Uterus (tissue), 4 donors: ENCODE results near the gene OARD1. TPM values are rescaled to one million over a fixed set of nuclear protein-coding genes. Genes with fewer than 3 reads are reported as not detected.

Experiments used
- DNase-seq, 2 donors: peaks; one replicate each; pipeline ENCODE4 v3.0.0-alpha.2; 2019 to 2020
- H3K27ac ChIP-seq, 2 donors: fragments of 200-600 bp; sonication (generic); 1 replicate in 1 of 2; 2 replicates in 1 of 2; pipeline ENCODE4 v1.5.1; 2016 to 2018
- H3K27me3 ChIP-seq, 2 donors: fragments of 200-600 bp; sonication (generic); one replicate each; pipeline ENCODE4 v1.5.1; 2018 to 2019; ENCODE audit warnings: control low read depth in 1 of 2
- H3K36me3 ChIP-seq, 2 donors: fragments of 200-600 bp; sonication (generic); one replicate each; pipeline ENCODE4 v1.5.1; 2019; ENCODE audit warnings: control low read depth in 1 of 2
- H3K4me1 ChIP-seq, 2 donors: fragments of 200-600 bp; sonication (generic); one replicate each; pipeline ENCODE4 v1.5.1; 2018 to 2019; ENCODE audit warnings: control low read depth in 1 of 2
- H3K4me3 ChIP-seq, 2 donors: fragments of 200-600 bp; sonication (generic); 1 replicate in 1 of 2; 2 replicates in 1 of 2; pipeline ENCODE4 v1.5.1; 2018 to 2019; ENCODE audit warnings: mild to moderate bottlenecking in 1 of 2
- H3K9me3 ChIP-seq, 2 donors: fragments of 200-600 bp; sonication (generic); one replicate each; pipeline ENCODE4 v1.5.1; 2019; ENCODE audit warnings: control low read depth in 1 of 2
- CTCF ChIP-seq, 4 experiments: fragments of 200-600 bp in 2 of 4; fragments of 450-650 bp in 2 of 4; sonication (generic) in 2 of 4; IDR thresholded peaks; one replicate each; pipeline ENCODE4 v1.5.1; 2016 to 2019; ENCODE audit warnings: antibody characterized with exemption in 4 of 4, mild to moderate bottlenecking in 2 of 4, moderate library complexity in 1 of 4
- POLR2A ChIP-seq, 2 donors: fragments of 450-650 bp; IDR thresholded peaks; one replicate each; pipeline ENCODE4 v1.6.1; 2016; ENCODE audit warnings: antibody characterized with exemption in 2 of 2, mild to moderate bottlenecking in 1 of 2, moderate library complexity in 1 of 2
- intact Hi-C: fragments of 100-400 bp; cut with DNase I; formaldehyde crosslinking; loops from one replicate; pipeline ENCODE4 v1.15.1; 2023; ENCODE audit warnings: low total_unique reads
- total RNA-seq, 4 donors: library from RNA; depleted of rRNA in 3 of 4; stranded (reverse); fragments of >200 nt in 3 of 4; gene quantifications; one replicate each; pipeline versions ENCODE4 v1.1.0 to v1.2.4, GENCODE V29; 2014 to 2023
- donor health status: DM: yes; HTN: yes; CAD: no.

OARD1 gene
- total RNA-seq, 4 donors from 2014 or later, result 7.4 to 21.9 (median 18.2) TPM

GRCh38 chr6:41055149-41055548, 17.0 kb downstream of the OARD1 start:
- Histone ChIP-seq H3K4me3 (no peak overlapping the region), H3K36me3 (no peaks in the 10 kb centered on the region), H3K27me3 (no peaks in the 10 kb centered on the region), H3K27ac (no peak overlapping the region), H3K4me1 (no peaks in the 10 kb centered on the region), H3K9me3 (no peaks in the 10 kb centered on the region)
- TF ChIP-seq POLR2A (IDR thresholded peaks at IDR 0.05) (no peak), CTCF (IDR thresholded peaks at IDR 0.05) (no peak)
- no peak for DNase-seq
- intact Hi-C loops, result no loop called here

GRCh38 chr6:41054511-41054910, 17.6 kb downstream of the OARD1 start:
- Histone ChIP-seq H3K27me3 (no peaks in the 10 kb centered on the region), H3K9me3 (no peaks in the 10 kb centered on the region), H3K27ac (no peak overlapping the region), H3K4me3 (no peak overlapping the region), H3K36me3 (no peaks in the 10 kb centered on the region), H3K4me1 (no peaks in the 10 kb centered on the region)
- DNase-seq, result no peak
- intact Hi-C loops, result no loop called here
- TF ChIP-seq CTCF (IDR thresholded peaks at IDR 0.05) (no peak), POLR2A (IDR thresholded peaks at IDR 0.05) (no peak)

GRCh38 chr6:41053041-41053440, 19.1 kb downstream of the OARD1 start, which contains the start of gene APOBEC2:
Gene APOBEC2, plus strand, starts transcription at chr6:41053202. Its CDS starts 146 bp downstream, at chr6:41053348.
- no peak for DNase-seq
- no peak within 1 kb of the TSS for H3K27ac ChIP-seq
- no peaks in the 10 kb centered on the region for H3K9me3 ChIP-seq
- intact Hi-C loops, result no loop called here
- no peaks in the 10 kb centered on the region for H3K36me3 ChIP-seq
- H3K4me1 ChIP-seq, result no peaks in the 10 kb centered on the region
- H3K4me3 ChIP-seq, result no peak within 1 kb of the TSS
- no peaks in the 10 kb centered on the region for H3K27me3 ChIP-seq
- TF ChIP-seq CTCF (IDR thresholded peaks at IDR 0.05), result no peak
- TF ChIP-seq POLR2A (IDR thresholded peaks at IDR 0.05), result no peak

- intact Hi-C loops, result no loop called here
- Histone ChIP-seq H3K4me3 (no peak overlapping the region), H3K4me1 (no peaks in the 10 kb centered on the region), H3K36me3 (no peaks in the 10 kb centered on the region), H3K27ac (no peak overlapping the region), H3K27me3 (no peaks in the 10 kb centered on the region), H3K9me3 (no peaks in the 10 kb centered on the region)
- DNase-seq, result no peak
- TF ChIP-seq POLR2A (IDR thresholded peaks at IDR 0.05), result no peak
- TF ChIP-seq CTCF (IDR thresholded peaks at IDR 0.05), result no peak
Observed at GRCh38 chr6:41051873-41052272, 20.3 kb downstream of the OARD1 start.

GRCh38 chr6:41050536-41050935, 21.6 kb downstream of the OARD1 start:
- no peaks in the 10 kb centered on the region for H3K36me3 ChIP-seq
- TF ChIP-seq POLR2A (IDR thresholded peaks at IDR 0.05) (no peak), CTCF (IDR thresholded peaks at IDR 0.05) (no peak)
- no peaks in the 10 kb centered on the region for H3K9me3 ChIP-seq
- DNase-seq, result no peak
- no peak overlapping the region for H3K27ac ChIP-seq
- H3K27me3 ChIP-seq, result no peaks in the 10 kb centered on the region
- intact Hi-C loops, result no loop called here
- H3K4me1 ChIP-seq, result no peaks in the 10 kb centered on the region
- H3K4me3 ChIP-seq, result no peak overlapping the region
